Neural cell (in vitro differentiated cells): ENCODE results near the gene LIF.

Source experiments
- EP300 ChIP-seq: fragments of 450-650 bp; conservative IDR thresholded peaks from 2 replicates; pipeline ENCODE4 v1.6.1; 2014; ENCODE audit warnings: antibody characterized with exemption, mild to moderate bottlenecking, moderate library complexity; ENCODE audit not compliant: poor library complexity, severe bottlenecking
- POLR2AphosphoS5 ChIP-seq: IDR thresholded peaks from 2 replicates; pipeline ENCODE4 v1.6.1; 2012
- SMC3 ChIP-seq: fragments of 450-650 bp; conservative IDR thresholded peaks from 2 replicates; pipeline ENCODE4 v1.6.1; 2014; ENCODE audit warnings: antibody characterized with exemption, mild to moderate bottlenecking, moderate library complexity; ENCODE audit not compliant: poor library complexity
- TF ChIP-seq, protein P1 (sequence below): IDR thresholded peaks from 2 replicates; pipeline ENCODE4 v1.6.1; 2012; ENCODE audit warnings: borderline replicate concordance
- TF ChIP-seq, protein P2 (sequence below): fragments of 450-650 bp; IDR thresholded peaks from 2 replicates; pipeline ENCODE4 v1.5.1; 2014; ENCODE audit warnings: antibody characterized with exemption, mild to moderate bottlenecking, moderate library complexity; ENCODE audit not compliant: poor library complexity, severe bottlenecking

DNA sequence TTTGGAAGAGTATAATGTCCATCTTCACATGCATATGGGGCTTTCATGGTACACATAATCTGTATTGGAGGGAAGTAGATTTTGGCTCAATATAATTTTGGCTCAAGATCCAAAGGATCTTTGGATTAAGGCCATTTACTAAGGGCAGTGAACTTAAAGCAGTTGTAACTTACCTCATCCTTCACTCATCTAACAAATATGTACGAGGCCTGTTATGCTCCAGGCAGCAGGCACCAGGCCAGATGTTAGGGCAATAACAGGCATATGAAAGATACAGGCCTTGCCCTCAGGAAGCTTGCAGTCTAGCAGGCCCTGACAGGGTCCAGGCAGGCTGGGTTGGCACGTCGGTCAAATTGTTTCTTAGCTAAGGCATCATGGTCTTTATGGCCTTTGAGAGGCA is 44.6 kb downstream of the LIF start:
- TF ChIP-seq, protein P1, sequence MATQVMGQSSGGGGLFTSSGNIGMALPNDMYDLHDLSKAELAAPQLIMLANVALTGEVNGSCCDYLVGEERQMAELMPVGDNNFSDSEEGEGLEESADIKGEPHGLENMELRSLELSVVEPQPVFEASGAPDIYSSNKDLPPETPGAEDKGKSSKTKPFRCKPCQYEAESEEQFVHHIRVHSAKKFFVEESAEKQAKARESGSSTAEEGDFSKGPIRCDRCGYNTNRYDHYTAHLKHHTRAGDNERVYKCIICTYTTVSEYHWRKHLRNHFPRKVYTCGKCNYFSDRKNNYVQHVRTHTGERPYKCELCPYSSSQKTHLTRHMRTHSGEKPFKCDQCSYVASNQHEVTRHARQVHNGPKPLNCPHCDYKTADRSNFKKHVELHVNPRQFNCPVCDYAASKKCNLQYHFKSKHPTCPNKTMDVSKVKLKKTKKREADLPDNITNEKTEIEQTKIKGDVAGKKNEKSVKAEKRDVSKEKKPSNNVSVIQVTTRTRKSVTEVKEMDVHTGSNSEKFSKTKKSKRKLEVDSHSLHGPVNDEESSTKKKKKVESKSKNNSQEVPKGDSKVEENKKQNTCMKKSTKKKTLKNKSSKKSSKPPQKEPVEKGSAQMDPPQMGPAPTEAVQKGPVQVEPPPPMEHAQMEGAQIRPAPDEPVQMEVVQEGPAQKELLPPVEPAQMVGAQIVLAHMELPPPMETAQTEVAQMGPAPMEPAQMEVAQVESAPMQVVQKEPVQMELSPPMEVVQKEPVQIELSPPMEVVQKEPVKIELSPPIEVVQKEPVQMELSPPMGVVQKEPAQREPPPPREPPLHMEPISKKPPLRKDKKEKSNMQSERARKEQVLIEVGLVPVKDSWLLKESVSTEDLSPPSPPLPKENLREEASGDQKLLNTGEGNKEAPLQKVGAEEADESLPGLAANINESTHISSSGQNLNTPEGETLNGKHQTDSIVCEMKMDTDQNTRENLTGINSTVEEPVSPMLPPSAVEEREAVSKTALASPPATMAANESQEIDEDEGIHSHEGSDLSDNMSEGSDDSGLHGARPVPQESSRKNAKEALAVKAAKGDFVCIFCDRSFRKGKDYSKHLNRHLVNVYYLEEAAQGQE: no peak
- TF ChIP-seq, protein P2, sequence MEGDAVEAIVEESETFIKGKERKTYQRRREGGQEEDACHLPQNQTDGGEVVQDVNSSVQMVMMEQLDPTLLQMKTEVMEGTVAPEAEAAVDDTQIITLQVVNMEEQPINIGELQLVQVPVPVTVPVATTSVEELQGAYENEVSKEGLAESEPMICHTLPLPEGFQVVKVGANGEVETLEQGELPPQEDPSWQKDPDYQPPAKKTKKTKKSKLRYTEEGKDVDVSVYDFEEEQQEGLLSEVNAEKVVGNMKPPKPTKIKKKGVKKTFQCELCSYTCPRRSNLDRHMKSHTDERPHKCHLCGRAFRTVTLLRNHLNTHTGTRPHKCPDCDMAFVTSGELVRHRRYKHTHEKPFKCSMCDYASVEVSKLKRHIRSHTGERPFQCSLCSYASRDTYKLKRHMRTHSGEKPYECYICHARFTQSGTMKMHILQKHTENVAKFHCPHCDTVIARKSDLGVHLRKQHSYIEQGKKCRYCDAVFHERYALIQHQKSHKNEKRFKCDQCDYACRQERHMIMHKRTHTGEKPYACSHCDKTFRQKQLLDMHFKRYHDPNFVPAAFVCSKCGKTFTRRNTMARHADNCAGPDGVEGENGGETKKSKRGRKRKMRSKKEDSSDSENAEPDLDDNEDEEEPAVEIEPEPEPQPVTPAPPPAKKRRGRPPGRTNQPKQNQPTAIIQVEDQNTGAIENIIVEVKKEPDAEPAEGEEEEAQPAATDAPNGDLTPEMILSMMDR: no peak
- TF ChIP-seq EP300: no peak
- no peak for TF ChIP-seq POLR2AphosphoS5
- no peak for TF ChIP-seq SMC3
